ENCODE results near the gene CEBPZ.

The CEBPZ gene

GRCh38 chr2:37153224-37153623, 78.2 kb downstream of the CEBPZ start:
- in situ Hi-C loops (cut with MboI; ENCODE audit: low sequenced_read_pairs): no loop called here

More at GRCh38 chr2:37153224-37153623, 78.2 kb downstream of the CEBPZ start:
- Histone ChIP-seq H3K9me3 (no peaks in the 10 kb centered on the region), H3K36me3 (replicated peaks) (peaks cover 8% of the 10 kb centered on the region), H3K4me3 (no peak overlapping the region), H3K27me3 (ENCODE audit: low read depth) (no peaks in the 10 kb centered on the region), H3K4me1 (peaks cover 34% of the 10 kb centered on the region)
- no peak for DNase-seq (ENCODE audit: low spot score in 2 of 2)

All from HAP-1 (cell line).